ENCODE measurements around the gene WIPF1.

Gene WIPF1

DNA sequence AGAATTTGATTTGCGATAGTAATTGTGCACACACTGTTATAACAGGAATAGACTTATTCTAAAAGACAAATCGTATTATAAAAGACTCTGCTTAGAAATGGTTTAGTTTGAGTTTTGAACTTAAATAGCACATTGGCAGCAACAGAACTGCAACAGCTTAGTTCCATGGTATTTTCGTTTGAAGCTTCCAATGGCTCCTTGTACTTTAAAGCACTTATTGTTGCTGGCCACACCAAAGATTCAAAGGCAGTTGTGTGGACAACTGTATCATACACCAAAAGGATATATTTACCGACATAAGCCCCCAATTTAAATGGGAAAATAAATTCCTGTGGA is 627 bp downstream of the WIPF1 start:
- DNase-seq (ENCODE audit: low read depth in 1 of 2, low spot score in 1 of 2) = no peak

DNA sequence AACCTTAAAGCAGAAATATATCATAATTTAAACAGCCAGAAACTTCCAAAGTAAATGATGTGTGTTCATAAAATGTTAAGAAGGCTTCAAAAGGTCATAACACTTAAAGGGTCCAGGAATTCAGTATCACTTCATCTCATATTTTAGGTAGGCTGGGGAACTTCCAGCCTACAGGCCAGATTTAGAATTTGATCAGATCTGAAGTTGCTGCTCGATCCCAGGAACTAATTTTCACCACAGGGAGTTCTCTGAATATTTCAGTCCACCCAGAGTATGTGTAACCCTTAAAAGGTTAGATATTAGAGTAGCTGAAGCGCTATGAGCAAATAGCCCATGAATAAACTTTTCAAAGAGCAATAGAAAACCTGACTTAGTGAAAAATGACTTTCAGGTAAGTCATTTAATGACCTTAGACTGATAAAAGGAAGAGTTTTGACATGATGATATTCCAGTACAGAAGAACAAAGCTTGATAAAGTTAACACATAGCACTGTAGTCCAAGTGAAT is 1.7 kb downstream of the WIPF1 start:
- no peak for DNase-seq (ENCODE audit: low read depth in 1 of 2, low spot score in 1 of 2)

DNA sequence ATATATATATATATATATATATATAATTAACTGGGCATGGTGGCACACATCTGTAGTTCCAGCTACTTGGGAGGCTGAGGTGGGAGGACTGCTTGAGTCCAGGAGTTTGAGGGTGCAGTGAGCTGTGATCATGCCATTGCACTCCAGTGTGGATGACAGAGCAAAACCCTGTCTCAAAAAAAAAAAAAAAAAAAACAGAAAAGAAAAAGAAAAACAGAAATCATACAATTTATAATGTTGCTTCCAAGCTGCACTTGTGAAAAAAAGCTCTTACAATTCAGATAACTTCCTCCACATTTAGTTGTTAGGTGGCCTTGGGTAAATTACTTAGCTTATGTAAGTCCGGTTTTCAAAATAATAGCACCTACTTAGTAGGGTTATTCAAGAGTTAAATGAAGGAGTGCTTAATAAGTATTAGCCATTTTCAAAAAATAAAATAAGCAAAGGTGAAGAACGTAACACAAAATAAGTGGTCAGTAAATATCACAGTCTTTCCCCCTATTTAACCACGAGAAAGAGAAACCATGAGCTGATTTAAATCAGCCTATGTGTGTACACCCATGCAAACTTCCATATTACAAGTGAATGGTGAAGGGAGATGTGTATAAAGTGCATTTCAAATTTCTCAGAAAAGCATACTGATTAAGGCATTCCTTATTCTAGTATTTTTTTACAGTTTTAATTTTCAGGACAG is 2.3 kb downstream of the WIPF1 start:
- no peak for DNase-seq (ENCODE audit: low read depth in 1 of 2, low spot score in 1 of 2)

DNA sequence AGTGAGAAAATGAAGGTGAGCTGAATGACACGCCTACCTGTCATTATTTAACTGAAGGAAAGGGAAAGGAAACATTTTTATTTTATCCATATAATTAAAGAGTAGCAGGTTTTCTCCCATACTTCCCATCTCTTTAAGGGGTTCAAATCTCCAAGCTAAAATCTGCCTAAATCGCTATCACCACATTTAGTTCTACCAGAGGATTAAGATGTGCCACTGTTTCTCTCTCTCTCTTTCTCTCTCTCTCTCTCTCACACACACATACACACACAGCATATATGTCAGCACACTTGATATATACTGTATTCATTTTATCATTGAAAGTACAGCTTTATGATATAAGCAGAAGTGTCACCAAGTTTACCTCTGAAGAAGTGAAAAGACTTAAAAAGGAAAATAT is 3.1 kb downstream of the WIPF1 start:
- no peak for DNase-seq (ENCODE audit: low read depth in 1 of 2, low spot score in 1 of 2)

DNA sequence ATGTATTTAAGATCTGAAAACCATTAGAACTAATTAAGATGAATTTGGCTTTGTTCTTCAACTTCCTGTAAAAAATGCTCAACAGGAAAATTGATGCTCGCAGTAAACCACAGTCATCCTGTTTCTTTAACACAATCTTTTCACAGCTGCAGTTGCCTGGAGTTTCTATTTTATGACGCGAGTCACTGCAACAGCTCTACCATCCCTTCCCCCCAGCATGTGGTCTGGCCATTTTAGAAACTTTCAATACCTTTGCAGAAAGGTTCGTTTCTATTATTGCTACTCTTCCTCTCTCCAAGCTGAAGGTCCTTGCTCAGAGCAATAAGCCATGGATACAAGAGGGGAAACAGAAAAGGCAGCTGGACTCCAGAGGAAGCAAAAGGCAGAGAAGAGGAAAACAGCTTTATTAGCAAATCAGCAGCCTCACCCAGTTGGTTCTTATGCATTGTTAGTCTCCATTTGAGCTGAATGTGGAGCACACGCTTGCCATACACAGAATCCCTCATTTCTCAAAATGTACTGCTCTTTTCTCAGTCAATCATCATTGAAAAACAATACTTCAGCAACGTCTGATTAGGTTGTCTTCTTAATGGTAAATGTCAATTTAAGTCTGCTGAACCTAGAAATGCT is 3.9 kb downstream of the WIPF1 start:
- peak in 1 of 2 donors; percentile 26 for DNase-seq (ENCODE audit: low read depth in 1 of 2, low spot score in 1 of 2)

DNA sequence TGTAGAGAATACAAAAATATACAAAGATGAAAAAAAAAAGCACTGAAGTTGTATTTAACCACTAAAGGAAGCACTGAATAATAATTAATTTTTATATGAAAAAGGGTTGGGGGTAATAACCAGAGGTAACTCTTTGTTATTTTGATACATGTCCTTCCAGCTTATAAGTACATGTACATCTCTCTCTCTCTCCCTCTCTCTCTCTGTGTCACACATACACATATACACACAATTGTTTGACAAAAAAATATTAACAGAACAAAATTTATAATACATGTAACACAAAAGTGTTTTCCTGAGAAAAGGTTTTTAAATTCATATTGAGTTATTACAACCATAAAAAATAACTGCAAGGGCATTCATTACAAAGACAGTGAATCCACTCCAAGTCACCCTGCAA is 4.6 kb downstream of the WIPF1 start:
- no peak for DNase-seq (ENCODE audit: low read depth in 1 of 2, low spot score in 1 of 2)

DNA sequence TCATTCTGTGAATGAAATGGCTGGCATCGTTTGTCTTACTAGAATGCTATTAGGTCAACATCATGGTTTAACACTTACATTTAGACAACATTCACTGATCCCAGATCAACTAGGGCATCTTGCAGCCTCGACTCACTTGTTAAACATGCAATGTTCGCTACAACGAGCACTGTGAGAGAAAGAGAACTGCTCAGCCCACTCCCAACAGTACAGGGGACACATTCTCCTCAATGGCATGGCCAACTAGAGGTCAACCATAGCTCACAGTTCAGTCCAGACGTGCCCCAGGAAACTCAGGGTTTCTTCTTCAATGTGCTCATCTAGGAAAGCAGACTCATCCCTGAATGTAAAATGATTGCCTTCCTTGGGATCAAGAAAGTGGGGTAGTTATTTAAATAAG is 5.9 kb downstream of the WIPF1 start:
- DNase-seq (ENCODE audit: low read depth in 1 of 2, low spot score in 1 of 2) = no peak

DNA sequence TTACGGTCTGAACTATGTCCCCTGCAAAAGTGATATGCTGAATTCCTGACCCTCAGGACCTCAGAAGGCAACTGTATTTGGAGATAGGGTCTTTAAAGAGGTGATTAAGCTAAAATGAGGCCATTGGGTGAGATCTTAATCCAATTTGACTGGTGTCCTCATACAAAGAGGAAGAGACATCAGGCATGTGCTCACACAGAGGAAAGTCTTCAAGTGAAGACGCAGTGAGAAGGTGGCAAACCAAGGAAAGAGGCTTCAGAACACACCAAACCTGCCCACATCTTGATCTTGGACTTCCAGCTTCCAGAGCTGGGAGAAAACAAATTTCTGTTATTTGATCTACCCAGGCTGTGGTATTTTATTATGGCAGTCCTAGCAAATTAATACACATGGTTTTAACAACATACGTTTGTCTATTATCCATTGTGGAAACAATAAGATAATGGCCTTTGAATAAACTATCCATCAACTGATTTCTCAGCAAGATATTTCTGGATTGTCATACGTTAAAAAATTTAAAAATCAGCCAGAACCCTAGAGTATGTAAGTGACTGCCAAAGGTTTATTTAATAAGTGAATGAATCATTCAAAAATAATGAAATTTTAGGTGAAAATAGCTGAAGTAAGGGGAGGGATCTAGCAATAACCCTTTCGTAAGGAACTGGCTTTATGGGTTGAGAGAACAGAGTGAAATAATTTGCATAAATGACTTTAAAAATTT is 6.5 kb downstream of the WIPF1 start:
- DNase-seq (ENCODE audit: low read depth in 1 of 2, low spot score in 1 of 2) = no peak

DNA sequence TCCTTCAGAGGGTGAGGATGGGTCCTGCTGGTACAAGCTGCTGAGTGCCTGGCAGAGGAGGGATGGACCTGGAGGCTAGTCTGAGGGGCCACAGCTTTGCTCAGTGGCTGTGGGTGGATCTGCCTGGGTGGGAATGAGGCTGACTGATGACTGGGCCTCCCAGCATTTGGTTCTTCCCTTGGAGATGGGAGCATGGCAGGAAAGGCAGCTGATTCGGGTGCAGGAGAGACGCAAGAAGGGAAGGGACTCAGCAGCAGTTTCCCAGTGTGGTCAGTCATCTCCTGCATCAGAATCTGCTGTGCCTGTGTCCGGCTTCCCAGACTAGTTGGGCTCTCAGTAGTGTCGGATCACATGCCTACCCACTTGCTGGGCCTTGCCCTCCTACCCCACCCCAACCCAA is 7.3 kb downstream of the WIPF1 start:
- no peak for DNase-seq (ENCODE audit: low read depth in 1 of 2, low spot score in 1 of 2)

DNA sequence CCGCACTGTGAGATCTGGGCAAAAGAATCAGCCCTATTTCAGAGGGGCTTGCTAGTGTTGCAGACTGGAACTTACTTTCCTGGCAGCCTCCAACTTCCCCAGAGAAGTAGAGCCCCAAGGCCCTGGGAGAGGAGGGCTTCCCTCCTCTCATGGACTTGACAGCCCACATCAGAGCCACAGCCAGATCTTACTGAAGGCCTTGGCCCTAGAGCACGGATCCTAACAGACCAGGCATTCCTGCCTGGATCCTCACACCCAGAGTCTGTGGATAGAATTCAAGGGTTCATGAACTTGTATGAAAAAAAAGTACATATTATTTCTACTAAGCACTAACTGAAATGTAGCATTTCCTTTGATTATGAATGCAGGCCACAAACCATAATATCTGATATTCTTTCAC is 8.3 kb downstream of the WIPF1 start:
- no peak for DNase-seq (ENCODE audit: low read depth in 1 of 2, low spot score in 1 of 2)

DNA sequence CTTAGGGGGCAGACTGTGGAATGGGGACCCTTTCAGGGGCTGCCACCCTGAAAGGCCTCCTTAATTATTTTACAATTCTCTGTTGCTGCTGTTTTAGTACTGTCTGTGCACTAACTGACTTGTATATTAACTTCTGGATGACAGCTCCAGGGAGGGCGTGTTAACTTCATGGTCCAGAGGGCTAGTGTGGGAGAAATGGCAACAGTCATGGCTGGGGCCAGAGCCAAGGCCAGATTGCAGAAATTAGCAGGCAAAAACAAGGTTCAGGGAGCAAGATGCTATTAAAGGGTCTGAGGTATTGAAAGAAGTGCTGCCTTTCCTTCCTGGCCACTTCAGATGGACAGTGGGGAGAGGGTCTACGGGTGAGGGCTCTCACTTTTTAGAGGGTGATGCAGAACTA is 9.1 kb downstream of the WIPF1 start:
- DNase-seq (ENCODE audit: low read depth in 1 of 2, low spot score in 1 of 2) = no peak

DNA sequence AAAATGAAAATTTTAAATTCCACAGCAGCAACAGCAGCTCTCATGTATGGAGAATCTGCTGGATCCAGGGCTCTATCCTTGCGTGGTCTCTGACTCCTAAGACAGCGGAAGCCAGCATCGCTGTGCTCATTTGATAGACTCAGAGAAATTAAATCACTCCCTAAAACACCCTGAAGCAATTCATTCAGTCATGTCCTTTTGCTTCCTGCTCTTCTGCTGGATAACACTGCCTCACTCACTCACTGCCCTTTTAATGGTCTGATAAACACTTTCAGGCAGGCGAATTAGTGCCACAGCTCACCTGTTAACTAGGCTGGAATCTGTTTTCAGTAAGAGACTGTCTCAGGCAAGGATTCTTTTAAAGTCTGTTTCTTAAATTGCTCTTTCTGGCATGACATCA is 10.0 kb downstream of the WIPF1 start:
- no peak for DNase-seq (ENCODE audit: low read depth in 1 of 2, low spot score in 1 of 2)

DNA sequence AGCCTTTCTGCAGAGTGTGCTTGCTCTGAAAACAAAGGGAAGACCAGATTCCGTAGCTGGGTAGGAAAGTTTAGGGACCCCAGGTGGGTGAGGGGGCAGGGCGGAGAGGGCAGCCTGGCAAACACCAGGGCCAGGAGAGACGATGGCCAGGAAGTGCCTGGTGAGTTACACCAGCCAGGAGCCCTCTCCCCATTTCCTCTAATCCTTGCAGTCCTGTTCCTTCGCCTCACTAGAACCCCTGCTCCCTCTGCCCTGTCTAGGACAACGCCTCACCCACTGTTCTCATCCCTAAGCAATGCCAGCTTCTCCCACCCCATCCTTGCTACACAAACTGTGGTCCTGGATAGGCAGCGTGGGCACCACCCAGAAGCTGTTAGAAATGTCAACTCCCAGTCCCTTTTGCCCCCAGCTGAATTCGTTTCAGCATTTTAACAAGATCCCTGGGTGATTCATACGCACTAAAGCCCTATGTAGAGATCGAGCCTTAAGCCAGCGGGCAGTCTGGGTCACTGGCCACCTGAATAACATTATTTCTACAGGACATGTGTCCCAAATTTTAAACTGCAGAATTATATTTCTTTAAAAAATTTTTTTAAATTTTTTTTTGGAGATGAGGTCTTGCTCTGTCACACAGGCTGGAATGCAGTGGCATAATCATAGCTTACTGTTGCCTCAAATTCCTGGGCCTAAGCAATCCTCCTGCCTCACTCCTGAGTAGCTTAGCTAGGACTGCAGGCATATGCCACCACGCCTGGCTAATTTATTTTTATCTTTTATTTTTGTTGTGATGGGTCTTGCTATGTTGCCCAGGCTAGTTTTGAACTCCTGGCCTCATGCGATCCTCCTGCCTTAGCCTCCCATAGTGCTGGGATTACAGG is 10.9 kb downstream of the WIPF1 start:
- no peak for DNase-seq (ENCODE audit: low read depth in 1 of 2, low spot score in 1 of 2)

DNA sequence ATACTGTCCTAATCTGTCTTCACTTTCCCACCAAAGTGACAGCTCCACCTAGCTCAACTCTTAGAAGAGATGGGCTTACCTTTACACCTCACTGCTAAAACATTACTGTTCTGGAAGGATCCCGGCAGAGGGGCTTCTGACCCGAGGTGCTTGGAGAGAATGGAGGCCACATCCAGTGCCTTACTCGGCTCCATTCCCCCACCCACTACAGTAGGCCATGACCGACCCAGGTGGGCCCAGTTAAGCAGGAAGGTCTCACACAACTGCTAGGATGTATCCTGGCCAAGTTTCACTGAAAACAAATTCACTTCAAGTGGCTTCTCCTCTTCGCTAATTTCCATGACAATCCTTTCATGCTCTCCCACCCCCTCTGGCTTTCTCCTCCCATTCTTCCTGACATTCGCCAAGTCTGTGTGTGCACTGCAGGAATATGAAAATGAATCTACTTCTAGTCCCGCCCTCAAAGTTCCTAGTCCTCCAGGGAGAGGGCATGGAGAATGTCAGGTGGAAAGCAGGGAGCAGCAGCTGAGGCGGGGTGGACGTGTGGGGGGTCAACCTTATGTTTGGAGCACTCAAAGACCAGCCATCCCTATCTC is 11.8 kb downstream of the WIPF1 start:
- no peak for DNase-seq (ENCODE audit: low read depth in 1 of 2, low spot score in 1 of 2)

DNA sequence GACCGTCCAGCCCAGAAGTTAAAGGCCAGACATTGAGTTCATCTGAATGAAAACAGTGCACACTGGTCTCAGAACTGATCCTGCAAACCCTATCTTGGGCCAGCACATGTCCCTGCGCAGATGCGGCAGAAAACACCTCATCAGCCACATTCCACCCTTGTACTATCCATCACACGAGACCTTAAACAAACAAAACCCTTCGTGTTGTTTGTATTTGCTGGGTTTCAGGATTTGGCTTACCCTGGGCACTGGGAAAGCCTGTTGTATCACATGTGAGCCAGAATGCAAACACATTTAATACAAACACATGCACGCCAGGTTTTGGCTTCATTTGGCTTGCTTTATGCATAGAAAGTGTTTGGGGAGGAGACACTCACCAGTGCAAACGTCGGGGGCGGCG is 12.5 kb downstream of the WIPF1 start:
- DNase-seq (ENCODE audit: low read depth in 1 of 2, low spot score in 1 of 2) = no peak

DNA sequence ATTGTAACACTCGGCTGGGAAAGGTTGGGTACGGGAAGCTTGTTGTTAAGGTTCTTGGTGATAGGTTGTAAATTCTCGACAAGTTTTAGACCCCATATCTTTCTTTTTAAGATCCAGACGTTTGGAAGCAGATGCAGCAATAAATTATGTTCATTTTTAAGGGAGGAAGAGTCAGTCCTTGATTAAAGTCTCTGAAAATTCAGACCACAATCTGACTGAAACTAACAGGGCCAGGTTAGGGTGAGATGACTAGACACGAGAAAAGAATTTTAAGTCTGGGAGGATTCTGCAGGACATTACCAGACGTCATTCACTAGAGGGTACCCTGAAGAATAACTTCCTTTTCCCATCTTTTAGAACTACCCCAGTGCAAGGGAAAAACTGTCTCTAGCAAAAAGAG is 16.1 kb downstream of the WIPF1 start:
- DNase-seq (ENCODE audit: low read depth in 1 of 2, low spot score in 1 of 2) = no peak

DNA sequence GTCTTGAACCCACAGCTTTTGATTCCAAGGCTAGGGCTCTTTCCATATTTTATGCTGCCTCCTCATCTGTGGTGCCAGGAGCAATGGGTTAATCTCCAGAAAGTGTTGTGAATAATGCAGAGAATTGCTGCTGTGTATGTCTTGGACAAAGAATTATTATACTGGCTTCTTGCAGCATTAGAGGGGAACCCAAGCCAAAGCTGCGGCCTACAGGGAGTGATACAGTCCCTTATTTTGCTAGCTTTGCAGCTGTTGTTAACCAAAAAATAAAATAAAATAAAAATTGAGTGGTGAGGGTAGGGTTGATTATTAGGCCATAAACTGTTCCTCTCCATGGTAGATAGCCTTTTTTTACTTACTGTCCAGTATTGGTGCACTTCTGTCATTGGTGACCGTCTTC is 16.7 kb downstream of the WIPF1 start:
- no peak for DNase-seq (ENCODE audit: low read depth in 1 of 2, low spot score in 1 of 2)

DNA sequence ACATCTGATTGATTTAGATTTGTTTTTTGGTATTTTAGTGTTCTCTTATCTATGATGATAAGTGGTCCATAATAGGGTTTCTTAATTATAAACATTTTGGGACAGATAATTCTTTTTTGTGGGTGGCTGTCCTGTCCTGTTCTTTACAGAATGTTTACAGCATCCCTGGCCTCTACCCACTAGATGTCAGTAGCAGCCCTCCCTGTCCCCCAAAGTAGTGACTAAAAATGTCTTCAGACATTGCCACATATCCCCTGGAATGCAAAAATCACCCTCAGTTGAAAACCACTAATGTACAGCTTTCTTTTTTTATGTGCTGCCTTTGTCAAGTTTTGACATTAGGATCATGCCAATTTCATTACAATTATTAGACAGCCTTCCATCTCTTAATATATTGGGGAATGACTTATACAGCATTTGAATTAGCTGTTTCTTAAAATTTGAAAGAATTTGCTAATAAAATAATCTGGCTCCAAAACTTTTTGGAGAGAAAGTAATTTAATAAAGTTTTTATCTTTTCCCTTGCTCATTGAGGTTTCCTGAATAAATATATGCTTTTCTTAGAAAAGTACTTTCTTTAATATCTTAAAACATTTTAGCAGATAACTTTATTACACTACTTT is 19.5 kb downstream of the WIPF1 start:
- no peak for DNase-seq (ENCODE audit: low read depth in 1 of 2, low spot score in 1 of 2)

DNA sequence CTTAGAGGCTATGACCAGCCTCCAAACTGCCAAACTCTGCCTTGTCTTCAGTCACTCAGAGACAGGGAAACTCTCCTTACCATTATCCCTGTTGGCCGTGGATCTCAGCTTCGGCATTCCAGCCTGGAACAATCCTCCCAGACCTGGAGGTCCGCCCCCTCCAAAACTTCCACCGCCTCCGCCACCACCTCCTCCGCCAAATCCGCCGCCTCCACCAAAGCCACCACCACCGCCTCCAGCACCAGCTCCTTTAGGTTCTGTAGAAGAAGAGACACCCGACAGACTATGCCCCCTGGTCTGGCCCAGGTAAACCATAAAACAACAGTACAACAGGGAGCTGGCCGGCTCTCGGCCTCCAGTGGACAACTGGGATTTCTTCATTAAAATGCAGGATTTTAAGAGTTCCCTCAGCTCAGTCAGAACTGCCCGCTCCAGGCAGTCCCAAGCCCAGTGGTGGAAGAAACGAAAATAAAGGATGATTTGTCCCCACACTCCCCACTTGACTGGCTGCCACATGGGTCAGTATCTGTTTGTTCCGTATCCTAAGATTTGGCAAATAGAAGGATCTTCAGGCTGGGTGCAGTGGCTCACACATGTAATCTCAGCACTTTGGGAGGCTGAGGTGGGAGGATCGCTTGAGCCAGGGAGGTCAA is 22.4 kb downstream of the WIPF1 start:
- DNase-seq (ENCODE audit: low read depth in 1 of 2, low spot score in 1 of 2) = no peak

DNA sequence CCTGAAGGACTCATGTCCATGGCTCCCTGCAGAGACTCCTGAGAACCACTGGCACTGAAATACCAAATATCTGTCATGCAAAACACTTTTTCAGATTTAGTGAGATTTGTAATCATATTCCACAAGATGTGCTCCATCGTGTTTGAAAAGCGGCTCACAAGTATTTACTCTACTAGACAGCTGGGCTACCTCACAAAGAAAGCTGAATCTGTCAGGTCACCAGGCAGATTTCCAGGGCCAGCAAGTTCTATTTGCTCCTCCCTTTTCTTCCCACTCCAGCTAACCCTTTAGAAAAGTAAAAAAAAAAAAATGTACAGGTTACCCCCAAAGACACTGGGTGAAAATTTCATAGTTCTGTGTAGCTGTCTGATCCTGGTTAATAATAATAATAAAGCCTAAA is 22.9 kb downstream of the WIPF1 start:
- DNase-seq (ENCODE audit: low read depth in 1 of 2, low spot score in 1 of 2) = no peak
